Lower leg skin (tissue), 3 donors: ENCODE results near the gene TRPT1.

Experiments
- CTCF ChIP-seq, 3 donors: fragments of 450-650 bp; IDR thresholded peaks; one replicate each; pipeline ENCODE4 v1.5.1; 2016; ENCODE audit warnings: antibody characterized with exemption in 3 of 3, mild to moderate bottlenecking in 3 of 3, moderate library complexity in 2 of 3
- POLR2A ChIP-seq, 2 donors: fragments of 450-650 bp; IDR thresholded peaks; one replicate each; pipeline ENCODE4 v1.6.1; 2016 to 2017; ENCODE audit warnings: antibody characterized with exemption in 2 of 2, mild to moderate bottlenecking in 1 of 2, moderate library complexity in 1 of 2

GRCh38 chr11:64249563-64250414 is 23.8 kb upstream of the TRPT1 start:
- TF ChIP-seq CTCF (IDR thresholded peaks at IDR 0.05) (no peak), POLR2A (IDR thresholded peaks at IDR 0.05) (no peak)
